T follicular helper cell (primary cell): ENCODE data around the gene PET100.
"Not testable (repeated sequence)": the region's sequence is repeated elsewhere in the genome, so short reads cannot be mapped to it uniquely, and the experiment has no call there.

Experiments
- DNase-seq: peaks from one replicate; pipeline ENCODE4 v3.0.0-alpha.2; 2020; ENCODE audit warnings: low read depth

The PET100 gene

GRCh38 chr19:7633698-7634097 lies 4.1 kb downstream of the PET100 start, which contains the start of gene PCP2:
TSS of gene PCP2 (minus strand) at chr19:7633719. CDS start at chr19:7633457, 262 bp downstream.
- no peak for DNase-seq

GRCh38 chr19:7635670-7636069 lies 6.1 kb downstream of the PET100 start:
- no peak for DNase-seq

GRCh38 chr19:7636317-7636690 lies 6.7 kb downstream of the PET100 start:
- DNase-seq: no peak

- peak; percentile 92 for DNase-seq
Measured at GRCh38 chr19:7636691-7637373, 7.2 kb downstream of the PET100 start, which contains the start of gene STXBP2. TSS of gene STXBP2 (plus strand) at chr19:7637110. CDS start at chr19:7637150, 40 bp downstream.

GRCh38 chr19:7637374-7638256 lies 8.0 kb downstream of the PET100 start:
- DNase-seq: no peak

- no peak for DNase-seq
Measured at GRCh38 chr19:7638802-7639465, 9.3 kb downstream of the PET100 start.

- no peak for DNase-seq
Measured at GRCh38 chr19:7639863-7640348, 10.3 kb downstream of the PET100 start.

GRCh38 chr19:7640803-7641202 lies 11.2 kb downstream of the PET100 start:
- no peak for DNase-seq

- DNase-seq: no peak
Measured at GRCh38 chr19:7641290-7642276, 12.0 kb downstream of the PET100 start.

GRCh38 chr19:7642295-7643030 lies 12.9 kb downstream of the PET100 start:
- DNase-seq: no peak

- no peak for DNase-seq
Measured at GRCh38 chr19:7643031-7643415, 13.4 kb downstream of the PET100 start.

GRCh38 chr19:7643629-7644549 lies 14.3 kb downstream of the PET100 start:
- DNase-seq: not testable (repeated sequence)

GRCh38 chr19:7644550-7644877 lies 14.9 kb downstream of the PET100 start:
- no peak for DNase-seq

- DNase-seq: no peak
Measured at GRCh38 chr19:7645163-7645562, 15.6 kb downstream of the PET100 start.

GRCh38 chr19:7645656-7646425 lies 16.2 kb downstream of the PET100 start:
- DNase-seq: no peak

GRCh38 chr19:7646426-7646700 lies 16.8 kb downstream of the PET100 start:
- no peak for DNase-seq

GRCh38 chr19:7647156-7647555 lies 17.6 kb downstream of the PET100 start:
- no peak for DNase-seq

- DNase-seq: no peak
Measured at GRCh38 chr19:7648265-7649014, 18.8 kb downstream of the PET100 start.
